ENCODE measurements around the gene OBSCN. TPM values are rescaled to one million over a fixed set of nuclear protein-coding genes. Genes with fewer than 3 reads are reported as not detected.

The OBSCN gene
- total and polyA plus RNA-seq, 5 experiments from 2014 or later = 0.56 to 102 (median 4.9) TPM

Small RNA genes lying within 50 kb of the gene (microRNA-seq; reads per million reads assigned to microRNA genes)
- gene MIR6742 (ENCODE audit: borderline microRNAs expressed) = not detected

Other genes with a start within 250 kb of the OBSCN start
- gene WNT3A, start 201.0 kb upstream of the OBSCN start, total RNA-seq = not detected
- gene WNT3A, start 201.0 kb upstream of the OBSCN start, polyA plus RNA-seq = not detected
- 100 to 1,000 TPM; 201 to 203 TPM for gene ARF1, start 125.3 kb upstream of the OBSCN start, total RNA-seq
- gene ARF1, start 125.3 kb upstream of the OBSCN start, polyA plus RNA-seq = 100 to 1,000 TPM; 332 to 385 (median 368) TPM
- gene C1orf35, start 104.7 kb upstream of the OBSCN start, total RNA-seq = 10 to 100 TPM; 26.0 to 28.1 TPM
- 10 to 100 TPM; 12.9 to 25.6 (median 20.0) TPM for gene C1orf35, start 104.7 kb upstream of the OBSCN start, polyA plus RNA-seq
- gene MRPL55, start 98.7 kb upstream of the OBSCN start, total RNA-seq = 10 to 100 TPM; 61.9 to 64.8 TPM
- 100 to 1,000 TPM in 2 of 3 donors, 10 to 100 TPM in 1; 96.9 to 130 (median 103) TPM for gene MRPL55, start 98.7 kb upstream of the OBSCN start, polyA plus RNA-seq
- gene GUK1, start 67.8 kb upstream of the OBSCN start, total RNA-seq = 100 to 1,000 TPM; 189 to 202 TPM
- gene GUK1, start 67.8 kb upstream of the OBSCN start, polyA plus RNA-seq = 100 to 1,000 TPM; 369 to 466 (median 374) TPM
- gene GJC2, start 58.1 kb upstream of the OBSCN start, total RNA-seq = 1 to 10 TPM; 2.6 to 2.8 TPM
- under 1 TPM in 2 of 3 donors, not detected in 1; 0.16 to 0.22 TPM for gene GJC2, start 58.1 kb upstream of the OBSCN start, polyA plus RNA-seq
- gene IBA57, start 42.2 kb upstream of the OBSCN start, total RNA-seq = 10 to 100 TPM; 11.0 to 12.3 TPM
- gene IBA57, start 42.2 kb upstream of the OBSCN start, polyA plus RNA-seq = 1 to 10 TPM; 3.3 to 4.2 (median 3.4) TPM
- 10 to 100 TPM; 50.0 to 54.8 TPM for gene TRIM11, start 198.8 kb downstream of the OBSCN start, total RNA-seq
- 10 to 100 TPM in 2 of 3 donors, 1 to 10 TPM in 1; 9.2 to 17.9 (median 13.6) TPM for gene TRIM11, start 198.8 kb downstream of the OBSCN start, polyA plus RNA-seq
- gene TRIM17, start 208.8 kb downstream of the OBSCN start, total RNA-seq = 1 to 10 TPM; 1.7 to 3.1 TPM
- gene TRIM17, start 208.8 kb downstream of the OBSCN start, polyA plus RNA-seq = under 1 TPM; 0.39 to 0.62 (median 0.58) TPM